ENCODE measurements around the gene NR6A1.

Gene NR6A1

DNA sequence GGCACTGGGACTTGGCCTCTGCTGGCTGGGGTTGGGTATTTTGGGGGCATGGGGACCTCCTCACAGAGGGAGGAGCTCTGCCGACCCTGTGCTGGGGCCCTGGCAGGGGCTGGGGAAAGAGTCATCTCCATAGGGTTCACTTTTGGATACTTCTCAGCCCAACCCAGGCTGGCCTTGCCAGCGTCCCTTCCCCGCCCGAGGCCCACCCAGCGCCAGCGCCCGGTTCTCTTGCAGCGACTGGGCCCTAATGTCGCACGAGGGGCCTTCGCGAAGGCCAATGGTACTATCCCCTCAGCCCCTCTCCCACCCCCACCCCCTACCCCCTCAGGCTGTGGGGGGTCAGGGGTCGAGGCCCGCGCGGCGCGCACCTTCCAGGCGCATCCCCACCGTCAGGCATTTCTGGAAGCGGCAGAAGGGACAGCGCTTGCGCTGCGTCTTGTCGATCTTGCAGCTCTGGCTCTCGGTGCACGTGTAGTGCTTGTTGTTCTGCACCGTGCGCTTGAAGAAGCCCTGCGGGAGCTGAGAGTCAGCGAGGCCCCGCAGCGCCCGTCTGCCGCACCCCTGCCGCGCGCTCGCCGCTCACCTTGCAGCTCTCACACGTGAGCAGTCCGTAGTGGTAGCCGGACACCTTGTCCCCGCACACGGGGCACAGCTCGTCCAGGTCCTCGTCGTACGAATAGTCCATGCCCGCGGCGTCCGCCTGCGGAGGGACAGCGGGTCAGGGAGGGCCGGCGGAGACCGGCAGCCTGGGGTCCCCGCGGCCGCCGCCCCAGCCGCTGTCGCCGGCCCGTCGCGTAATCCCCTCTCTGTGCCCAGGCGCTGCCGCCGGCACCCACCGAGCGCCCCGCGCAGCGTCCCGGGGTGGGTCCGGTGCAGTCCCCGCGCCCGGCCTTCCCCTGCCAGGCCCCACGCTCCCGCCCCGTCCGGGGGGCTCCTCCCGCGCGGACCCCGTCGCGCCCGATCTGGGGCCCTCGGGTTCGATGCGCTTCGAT, 268.1 kb downstream of the NR6A1 start:
- TF ChIP-seq, protein P1, sequence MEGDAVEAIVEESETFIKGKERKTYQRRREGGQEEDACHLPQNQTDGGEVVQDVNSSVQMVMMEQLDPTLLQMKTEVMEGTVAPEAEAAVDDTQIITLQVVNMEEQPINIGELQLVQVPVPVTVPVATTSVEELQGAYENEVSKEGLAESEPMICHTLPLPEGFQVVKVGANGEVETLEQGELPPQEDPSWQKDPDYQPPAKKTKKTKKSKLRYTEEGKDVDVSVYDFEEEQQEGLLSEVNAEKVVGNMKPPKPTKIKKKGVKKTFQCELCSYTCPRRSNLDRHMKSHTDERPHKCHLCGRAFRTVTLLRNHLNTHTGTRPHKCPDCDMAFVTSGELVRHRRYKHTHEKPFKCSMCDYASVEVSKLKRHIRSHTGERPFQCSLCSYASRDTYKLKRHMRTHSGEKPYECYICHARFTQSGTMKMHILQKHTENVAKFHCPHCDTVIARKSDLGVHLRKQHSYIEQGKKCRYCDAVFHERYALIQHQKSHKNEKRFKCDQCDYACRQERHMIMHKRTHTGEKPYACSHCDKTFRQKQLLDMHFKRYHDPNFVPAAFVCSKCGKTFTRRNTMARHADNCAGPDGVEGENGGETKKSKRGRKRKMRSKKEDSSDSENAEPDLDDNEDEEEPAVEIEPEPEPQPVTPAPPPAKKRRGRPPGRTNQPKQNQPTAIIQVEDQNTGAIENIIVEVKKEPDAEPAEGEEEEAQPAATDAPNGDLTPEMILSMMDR (IDR thresholded peaks at IDR 0.05; ENCODE audit: insufficient read depth, low read length, poor library complexity, severe bottlenecking): no peak
- DNase-seq (ENCODE audit: extremely low read depth, insufficient read length): no peak
- Histone ChIP-seq H3K4me3 (replicated peaks; ENCODE audit: low read depth, low read length) (no peak overlapping the region), H3K27me3 (replicated peaks; ENCODE audit: control insufficient read depth, insufficient read depth, low read length) (peaks cover 2% of the 10 kb centered on the region; the same call in 1 of the 2 replicates), H3K36me3 (ENCODE audit: control insufficient read depth, insufficient read depth, low read length) (no peaks in the 10 kb centered on the region)

DNA sequence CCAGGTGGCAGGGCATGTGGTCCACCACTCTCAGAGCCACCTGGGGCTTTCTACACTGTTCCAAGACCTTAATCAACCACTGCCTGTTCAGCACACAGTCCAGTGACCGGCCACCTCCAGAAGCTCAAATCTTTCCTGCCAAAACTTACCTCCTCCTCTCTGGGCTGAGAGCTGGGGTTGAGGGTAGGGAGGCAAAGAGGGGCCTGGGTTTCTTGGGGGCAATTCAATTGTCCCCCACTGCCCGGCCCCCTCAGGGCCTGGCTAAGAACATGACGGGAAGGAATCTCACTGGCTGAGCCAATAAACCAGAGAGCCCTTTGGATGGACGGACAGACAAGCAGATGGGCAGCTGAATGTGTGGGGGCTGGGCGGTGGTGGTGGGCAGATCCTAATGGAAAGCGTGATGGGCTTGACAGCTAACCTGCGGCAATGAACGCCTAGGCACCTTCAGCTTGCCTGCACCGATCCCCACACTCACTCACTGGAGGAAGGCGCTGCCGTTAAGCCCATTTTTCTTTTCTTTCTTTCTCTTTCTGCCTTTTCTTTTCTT, 269.3 kb downstream of the NR6A1 start:
- TF ChIP-seq, protein P1 (IDR thresholded peaks at IDR 0.05; ENCODE audit: insufficient read depth, low read length, poor library complexity, severe bottlenecking): no peak
- peaks cover 2% of the 10 kb centered on the region; the same call in 1 of the 2 replicates for H3K27me3 ChIP-seq (replicated peaks; ENCODE audit: control insufficient read depth, insufficient read depth, low read length)
- H3K4me3 ChIP-seq (replicated peaks; ENCODE audit: low read depth, low read length): no peak overlapping the region
- H3K36me3 ChIP-seq (ENCODE audit: control insufficient read depth, insufficient read depth, low read length): no peaks in the 10 kb centered on the region
- no peak for DNase-seq (ENCODE audit: extremely low read depth, insufficient read length)

DNA sequence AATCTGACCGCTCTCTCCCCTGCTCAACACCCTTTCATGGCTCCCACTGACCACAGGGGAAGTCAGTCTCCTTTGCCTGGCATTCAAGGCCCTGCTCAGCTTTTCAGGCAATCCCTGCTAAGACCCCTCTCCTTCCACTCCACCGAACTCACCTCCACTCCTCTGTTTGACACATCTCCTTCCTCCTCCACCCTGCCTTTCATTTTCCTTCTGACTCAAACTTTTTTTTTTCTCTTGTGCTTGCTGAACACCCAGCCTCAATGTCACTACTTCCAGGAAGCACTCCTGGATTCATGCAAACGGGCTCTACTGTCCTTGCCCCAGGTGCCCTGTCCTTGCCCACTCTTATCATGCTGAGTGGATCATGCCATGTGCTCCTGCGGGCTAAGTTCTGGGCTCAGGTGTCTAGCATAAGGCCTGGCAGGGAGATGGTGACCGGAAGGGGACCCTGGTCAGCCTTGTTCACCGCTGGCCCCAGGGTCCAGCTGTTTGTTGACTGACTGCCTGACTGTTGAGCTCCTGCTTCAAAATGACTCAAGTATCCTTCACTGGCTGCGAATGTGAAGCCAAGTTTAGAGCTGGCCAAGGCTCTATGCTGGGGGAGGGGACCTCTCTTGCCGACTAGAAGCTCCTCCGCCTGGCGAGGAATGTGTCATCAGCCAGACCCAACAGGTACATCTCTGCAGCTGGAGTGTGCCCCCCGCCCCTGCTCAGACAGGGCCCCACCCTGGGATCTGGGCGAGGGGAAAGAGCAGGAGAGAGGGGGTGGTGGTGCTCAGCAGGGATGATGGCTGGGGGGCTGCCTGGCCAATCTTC, 270.1 kb downstream of the NR6A1 start:
- no peak for DNase-seq (ENCODE audit: extremely low read depth, insufficient read length)
- H3K4me3 ChIP-seq (replicated peaks; ENCODE audit: low read depth, low read length): no peak overlapping the region
- peaks cover 2% of the 10 kb centered on the region; the same call in 1 of the 2 replicates for H3K27me3 ChIP-seq (replicated peaks; ENCODE audit: control insufficient read depth, insufficient read depth, low read length)
- H3K36me3 ChIP-seq (ENCODE audit: control insufficient read depth, insufficient read depth, low read length): no peaks in the 10 kb centered on the region
- TF ChIP-seq, protein P1 (IDR thresholded peaks at IDR 0.05; ENCODE audit: insufficient read depth, low read length, poor library complexity, severe bottlenecking): no peak

DNA sequence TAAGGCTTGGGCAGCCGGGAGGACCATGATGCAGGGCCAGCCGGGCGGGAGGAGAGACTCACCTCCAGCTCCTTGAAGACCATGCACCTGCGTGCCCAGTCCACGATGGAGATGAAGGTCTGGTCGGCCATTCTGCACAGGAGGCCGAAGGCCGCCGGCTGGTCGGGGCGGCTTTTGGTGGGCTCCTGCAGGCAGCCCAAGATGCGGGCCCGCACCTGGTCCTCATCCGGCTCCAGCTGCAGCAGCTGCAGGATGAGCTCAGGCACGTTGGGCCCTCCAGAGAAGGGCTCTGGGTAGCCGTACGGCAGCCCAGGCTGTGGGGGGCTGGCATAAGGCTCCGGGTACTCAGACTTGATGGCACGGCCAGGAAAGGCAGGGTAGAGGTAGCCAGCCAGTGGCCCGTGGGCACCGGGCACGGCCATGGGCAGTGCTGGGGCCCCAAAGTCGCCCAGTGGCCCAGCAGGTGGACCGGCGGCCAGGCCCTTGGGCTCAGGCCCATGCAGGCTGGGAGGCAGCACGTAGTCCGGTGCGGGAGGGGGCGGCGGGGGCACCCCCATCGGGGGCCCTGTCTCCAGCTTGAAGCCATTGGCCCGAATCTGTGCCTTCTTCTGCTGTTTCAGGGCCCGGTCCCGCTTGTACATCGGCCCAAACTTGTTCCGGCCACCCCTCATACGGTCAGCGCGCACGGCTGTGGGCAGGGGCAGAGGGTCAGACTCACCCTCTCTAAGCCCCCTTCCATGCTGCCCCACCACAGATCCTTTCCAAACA, 270.9 kb downstream of the NR6A1 start:
- H3K27me3 ChIP-seq (replicated peaks; ENCODE audit: control insufficient read depth, insufficient read depth, low read length): peaks cover 2% of the 10 kb centered on the region; the same call in 1 of the 2 replicates
- no peaks in the 10 kb centered on the region for H3K36me3 ChIP-seq (ENCODE audit: control insufficient read depth, insufficient read depth, low read length)
- H3K4me3 ChIP-seq (replicated peaks; ENCODE audit: low read depth, low read length): no peak overlapping the region
- TF ChIP-seq, protein P1 (IDR thresholded peaks at IDR 0.05; ENCODE audit: insufficient read depth, low read length, poor library complexity, severe bottlenecking): no peak
- DNase-seq (ENCODE audit: extremely low read depth, insufficient read length): no peak

DNA sequence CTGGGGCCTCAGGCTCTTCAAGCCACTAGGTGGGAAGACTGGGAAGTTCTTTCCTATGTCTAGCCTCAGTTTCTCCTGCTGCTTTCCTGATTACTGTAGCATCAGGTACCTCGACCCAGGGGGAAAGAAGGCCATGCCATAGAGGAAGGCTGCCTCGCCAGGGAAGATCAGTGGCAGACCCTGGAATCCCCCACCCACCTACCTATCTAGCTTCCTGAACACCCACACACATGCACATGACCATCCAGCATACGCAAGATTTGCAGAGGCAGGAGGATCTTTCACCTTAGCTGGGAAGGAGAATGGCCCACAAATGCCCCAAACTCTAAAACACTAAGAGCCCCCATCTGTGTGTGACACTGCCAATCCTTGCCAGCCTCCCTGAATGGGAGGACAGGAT, 271.9 kb downstream of the NR6A1 start:
- Histone ChIP-seq H3K27me3 (replicated peaks; ENCODE audit: control insufficient read depth, insufficient read depth, low read length) (peaks cover 2% of the 10 kb centered on the region; the same call in 1 of the 2 replicates), H3K36me3 (ENCODE audit: control insufficient read depth, insufficient read depth, low read length) (no peaks in the 10 kb centered on the region), H3K4me3 (replicated peaks; ENCODE audit: low read depth, low read length) (no peak overlapping the region)
- no peak for DNase-seq (ENCODE audit: extremely low read depth, insufficient read length)
- TF ChIP-seq, protein P1 (IDR thresholded peaks at IDR 0.05; ENCODE audit: insufficient read depth, low read length, poor library complexity, severe bottlenecking): no peak
